Measurements from ENCODE around the gene MAN2A2.

- TF ChIP-seq GLIS3 (CRISPR knock-in tag; IDR thresholded peaks at IDR 0.05) (no peak), ZNF70 (CRISPR knock-in tag; IDR thresholded peaks at IDR 0.05) (no peak), RARB (CRISPR knock-in tag; IDR thresholded peaks at IDR 0.05) (no peak), ARNTL (CRISPR knock-in tag; IDR thresholded peaks at IDR 0.05; ENCODE audit: borderline replicate concordance, low read depth) (no peak), ESRRG (CRISPR knock-in tag; IDR thresholded peaks at IDR 0.05) (no peak), ZFP30 (CRISPR knock-in tag; IDR thresholded peaks at IDR 0.05) (no peak), PPARA (CRISPR knock-in tag; IDR thresholded peaks at IDR 0.05; ENCODE audit: borderline replicate concordance) (no peak), TOX (CRISPR knock-in tag; IDR thresholded peaks at IDR 0.05; ENCODE audit: borderline replicate concordance) (no peak)
- TF ChIP-seq, protein P1, sequence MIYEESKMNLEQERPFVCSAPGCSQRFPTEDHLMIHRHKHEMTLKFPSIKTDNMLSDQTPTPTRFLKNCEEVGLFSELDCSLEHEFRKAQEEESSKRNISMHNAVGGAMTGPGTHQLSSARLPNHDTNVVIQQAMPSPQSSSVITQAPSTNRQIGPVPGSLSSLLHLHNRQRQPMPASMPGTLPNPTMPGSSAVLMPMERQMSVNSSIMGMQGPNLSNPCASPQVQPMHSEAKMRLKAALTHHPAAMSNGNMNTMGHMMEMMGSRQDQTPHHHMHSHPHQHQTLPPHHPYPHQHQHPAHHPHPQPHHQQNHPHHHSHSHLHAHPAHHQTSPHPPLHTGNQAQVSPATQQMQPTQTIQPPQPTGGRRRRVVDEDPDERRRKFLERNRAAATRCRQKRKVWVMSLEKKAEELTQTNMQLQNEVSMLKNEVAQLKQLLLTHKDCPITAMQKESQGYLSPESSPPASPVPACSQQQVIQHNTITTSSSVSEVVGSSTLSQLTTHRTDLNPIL (CRISPR knock-in tag; IDR thresholded peaks at IDR 0.05; ENCODE audit: low read depth), result no peak
- TF ChIP-seq, protein P2, sequence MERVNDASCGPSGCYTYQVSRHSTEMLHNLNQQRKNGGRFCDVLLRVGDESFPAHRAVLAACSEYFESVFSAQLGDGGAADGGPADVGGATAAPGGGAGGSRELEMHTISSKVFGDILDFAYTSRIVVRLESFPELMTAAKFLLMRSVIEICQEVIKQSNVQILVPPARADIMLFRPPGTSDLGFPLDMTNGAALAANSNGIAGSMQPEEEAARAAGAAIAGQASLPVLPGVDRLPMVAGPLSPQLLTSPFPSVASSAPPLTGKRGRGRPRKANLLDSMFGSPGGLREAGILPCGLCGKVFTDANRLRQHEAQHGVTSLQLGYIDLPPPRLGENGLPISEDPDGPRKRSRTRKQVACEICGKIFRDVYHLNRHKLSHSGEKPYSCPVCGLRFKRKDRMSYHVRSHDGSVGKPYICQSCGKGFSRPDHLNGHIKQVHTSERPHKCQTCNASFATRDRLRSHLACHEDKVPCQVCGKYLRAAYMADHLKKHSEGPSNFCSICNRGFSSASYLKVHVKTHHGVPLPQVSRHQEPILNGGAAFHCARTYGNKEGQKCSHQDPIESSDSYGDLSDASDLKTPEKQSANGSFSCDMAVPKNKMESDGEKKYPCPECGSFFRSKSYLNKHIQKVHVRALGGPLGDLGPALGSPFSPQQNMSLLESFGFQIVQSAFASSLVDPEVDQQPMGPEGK (CRISPR knock-in tag; IDR thresholded peaks at IDR 0.05; ENCODE audit: borderline replicate concordance), result no peak
Measured at GRCh38 chr15:90915808-90916440, 12.8 kb downstream of the MAN2A2 start.

Data from SK-N-SH treated with all-trans-retinoic acid at 6 μM for 48 hours (cell line).